Neural progenitor cell (in vitro differentiated cells): Measurements from ENCODE around the gene PNLIPRP1.

Experiments used
- CTCF ChIP-seq: fragments of 200-600 bp; sonication (generic); IDR thresholded peaks from 2 replicates; pipeline ENCODE4 v1.5.1; 2017; ENCODE audit warnings: antibody characterized with exemption, mild to moderate bottlenecking
- EZH2 ChIP-seq: fragments of 200-600 bp; sonication (generic); IDR thresholded peaks from 2 replicates; pipeline ENCODE4 v1.6.1; 2017; ENCODE audit warnings: antibody characterized with exemption, mild to moderate bottlenecking, moderate library complexity
- EZH2phosphoT487 ChIP-seq: fragments of 200-600 bp; sonication (generic); IDR thresholded peaks from 2 replicates; pipeline ENCODE4 v1.6.1; 2017; ENCODE audit warnings: antibody characterized with exemption

GRCh38 chr10:116655568-116655967, 64.8 kb downstream of the PNLIPRP1 start:
- TF ChIP-seq CTCF, result no peak
- TF ChIP-seq EZH2phosphoT487, result no peak
- no peak for TF ChIP-seq EZH2
